ENCODE results near the gene HERC4. TPM values are rescaled to one million over a fixed set of nuclear protein-coding genes. Genes with fewer than 3 reads are reported as not detected.

HERC4 gene
- total RNA-seq, 1 experiment from 2014 or later: 57.4 TPM

DNA sequence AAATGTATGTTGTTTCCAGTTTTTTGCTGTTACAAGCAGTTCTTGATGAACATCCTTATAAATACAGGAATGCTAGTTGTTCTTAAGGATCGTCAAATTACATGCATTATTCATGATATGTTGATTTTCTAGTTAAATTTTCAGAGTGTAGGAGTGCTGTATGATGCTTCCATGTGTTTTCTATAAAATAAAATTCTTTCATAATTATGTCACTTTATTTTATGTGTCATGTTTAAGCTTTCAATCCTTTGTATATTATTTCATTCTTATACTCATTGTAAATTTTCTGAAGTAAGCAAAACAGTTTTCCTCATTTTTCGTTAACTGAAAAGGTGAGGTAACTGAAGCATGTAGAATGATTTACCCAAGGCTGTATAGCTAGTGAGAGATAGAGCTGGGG lies 17.4 kb upstream of the HERC4 start:
- H3K27me3 ChIP-seq (ENCODE audit: low read length): no peaks in the 10 kb centered on the region
- ChIA-PET POLR2A (ENCODE audit: unreplicated experiment) (interaction anchor here (0.6 to 0.8 kb wide), 2 partner anchors 58 to 239 kb away, joined by 3 to 5 read pairs; partner anchors contain the start of gene HNRNPH3), CTCF (interaction anchor here (1.5 kb wide), 1 partner anchor 65 kb away, joined by 4 read pairs; no protein-coding TSS in a partner anchor)
- no peak overlapping the region for H2AFZ ChIP-seq (ENCODE audit: low read length)
- intact Hi-C loops (cut with micrococcal nuclease): no loop called here
- H3K79me2 ChIP-seq (ENCODE audit: low read length): peaks cover 85% of the 10 kb centered on the region
- no peaks in the 10 kb centered on the region for H3K9me3 ChIP-seq (ENCODE audit: low read length)
- H3K4me1 ChIP-seq (ENCODE audit: insufficient read depth, low read length): peaks cover 93% of the 10 kb centered on the region
- no peaks in the 10 kb centered on the region for H3K9me2 ChIP-seq (replicated peaks; ENCODE audit: low read length)
- peaks cover 22% of the 10 kb centered on the region for H3F3A ChIP-seq (ENCODE audit: low read length, unreplicated experiment)
- H3K4me2 ChIP-seq (ENCODE audit: low read length): peak overlapping the region; percentile 27
- H3K27ac ChIP-seq (ENCODE audit: low read length): peak overlapping the region; percentile 94
- DNase-seq (peak; percentile 61), ATAC-seq (no peak)
- 0 out of 2 replicates have a peak overlapping the region, but pooled peaks have one; percentile 1 for H3K4me3 ChIP-seq (ENCODE audit: low read length)
- TF ChIP-seq EZH2phosphoT487 (IDR thresholded peaks at IDR 0.05; ENCODE audit: borderline replicate concordance, low read length) (no peak), EZH2 (IDR thresholded peaks at IDR 0.05; ENCODE audit: low read length, unreplicated experiment) (no peak)
- TF ChIP-seq, protein P1, sequence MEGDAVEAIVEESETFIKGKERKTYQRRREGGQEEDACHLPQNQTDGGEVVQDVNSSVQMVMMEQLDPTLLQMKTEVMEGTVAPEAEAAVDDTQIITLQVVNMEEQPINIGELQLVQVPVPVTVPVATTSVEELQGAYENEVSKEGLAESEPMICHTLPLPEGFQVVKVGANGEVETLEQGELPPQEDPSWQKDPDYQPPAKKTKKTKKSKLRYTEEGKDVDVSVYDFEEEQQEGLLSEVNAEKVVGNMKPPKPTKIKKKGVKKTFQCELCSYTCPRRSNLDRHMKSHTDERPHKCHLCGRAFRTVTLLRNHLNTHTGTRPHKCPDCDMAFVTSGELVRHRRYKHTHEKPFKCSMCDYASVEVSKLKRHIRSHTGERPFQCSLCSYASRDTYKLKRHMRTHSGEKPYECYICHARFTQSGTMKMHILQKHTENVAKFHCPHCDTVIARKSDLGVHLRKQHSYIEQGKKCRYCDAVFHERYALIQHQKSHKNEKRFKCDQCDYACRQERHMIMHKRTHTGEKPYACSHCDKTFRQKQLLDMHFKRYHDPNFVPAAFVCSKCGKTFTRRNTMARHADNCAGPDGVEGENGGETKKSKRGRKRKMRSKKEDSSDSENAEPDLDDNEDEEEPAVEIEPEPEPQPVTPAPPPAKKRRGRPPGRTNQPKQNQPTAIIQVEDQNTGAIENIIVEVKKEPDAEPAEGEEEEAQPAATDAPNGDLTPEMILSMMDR (conservative IDR thresholded peaks at IDR 0.05; ENCODE audit: low read depth, low read length): no peak
- 0 out of 2 replicates have a peak, but pooled peaks cover 5% of the 10 kb centered on the region for H3K36me3 ChIP-seq (ENCODE audit: low read depth, low read length)
- peak overlapping the region; percentile 71 for H3K9ac ChIP-seq (ENCODE audit: low read length)
- H4K20me1 ChIP-seq (ENCODE audit: low read length): no peaks in the 10 kb centered on the region
- no TSS peak for BruUV-seq (replicated peaks)

DNA sequence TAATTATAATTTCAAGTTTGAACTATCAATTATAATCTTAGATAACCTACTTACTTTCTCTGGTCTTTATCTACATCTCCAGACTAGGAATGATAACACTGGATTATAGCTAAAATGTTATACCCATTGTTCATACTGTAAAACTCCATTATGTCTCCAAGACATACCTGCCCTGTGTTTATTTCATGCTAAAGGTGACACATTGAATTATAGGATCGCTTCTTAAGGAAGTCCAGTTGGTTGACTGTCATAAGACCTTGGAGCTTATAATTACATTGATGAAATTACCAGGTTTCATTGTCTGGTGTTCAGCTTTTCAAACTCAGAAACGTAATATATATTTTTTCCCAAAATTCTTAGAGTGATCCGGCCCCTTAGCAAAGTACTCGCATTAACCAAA lies 15.5 kb upstream of the HERC4 start:
- Histone ChIP-seq H3K4me1 (ENCODE audit: insufficient read depth, low read length) (peaks cover 95% of the 10 kb centered on the region), H3K27me3 (ENCODE audit: low read length) (no peaks in the 10 kb centered on the region)

More for the DNA sequence above, 15.5 kb upstream of the HERC4 start:
- ChIA-PET CTCF (interaction anchor here (0.8 kb wide), 1 partner anchor 122 kb away, joined by 3 read pairs; no protein-coding TSS in a partner anchor), POLR2A (ENCODE audit: unreplicated experiment) (interaction anchor here (0.5 to 0.9 kb wide), 3 partner anchors 46 to 145 kb away, joined by 5 read pairs; no protein-coding TSS in a partner anchor)
- Histone ChIP-seq H3K27ac (ENCODE audit: low read length) (peak overlapping the region; percentile 91), H3K9me2 (replicated peaks; ENCODE audit: low read length) (no peaks in the 10 kb centered on the region), H4K20me1 (ENCODE audit: low read length) (no peaks in the 10 kb centered on the region), H2AFZ (ENCODE audit: low read length) (no peak overlapping the region), H3K9me3 (ENCODE audit: low read length) (no peaks in the 10 kb centered on the region), H3K36me3 (ENCODE audit: low read depth, low read length) (0 out of 2 replicates have a peak, but pooled peaks cover 5% of the 10 kb centered on the region), H3K4me2 (ENCODE audit: low read length) (peak overlapping the region; percentile 85), H3K79me2 (ENCODE audit: low read length) (peaks cover 76% of the 10 kb centered on the region), H3K4me3 (ENCODE audit: low read length) (peak overlapping the region; percentile 66), H3F3A (ENCODE audit: low read length, unreplicated experiment) (peaks cover 27% of the 10 kb centered on the region), H3K9ac (ENCODE audit: low read length) (peak overlapping the region; percentile 23)
- TF ChIP-seq, protein P1 (conservative IDR thresholded peaks at IDR 0.05; ENCODE audit: low read depth, low read length): no peak
- TF ChIP-seq EZH2 (IDR thresholded peaks at IDR 0.05; ENCODE audit: low read length, unreplicated experiment) (no peak), EZH2phosphoT487 (IDR thresholded peaks at IDR 0.05; ENCODE audit: borderline replicate concordance, low read length) (no peak)
- no TSS peak for BruUV-seq (replicated peaks)
- ATAC-seq (no peak), DNase-seq (no peak)
- intact Hi-C loops (cut with micrococcal nuclease): no loop called here

Measured in PC-3 (cell line).